DND-41 (cell line): ENCODE data around the gene TMED3.

Experiments used
- ATAC-seq: fragments of 200-7000 bp; cut with Tn5 transposase; 3 replicates; pipeline ENCODE4 v1.9.1; 2021; ENCODE audit warnings: low read depth; ENCODE audit not compliant: insufficient read depth
- DNase-seq: peaks from one replicate; pipeline ENCODE4 v3.0.0-alpha.2; 2020
- H2AFZ ChIP-seq: 2 replicates; pipeline ENCODE4 v1.6.0; 2012; ENCODE audit warnings: low read depth, low read length
- H3K27ac ChIP-seq: 2 replicates; pipeline ENCODE4 v1.5.1; 2012; ENCODE audit warnings: low read length, inconsistent platforms
- H3K27me3 ChIP-seq: fragments of 200-600 bp; sonication (generic); 2 replicates; pipeline ENCODE4 v1.6.0; 2012; ENCODE audit warnings: low read length, mild to moderate bottlenecking, inconsistent platforms; ENCODE audit not compliant: insufficient read depth, poor library complexity
- H3K36me3 ChIP-seq: 2 replicates; pipeline ENCODE4 v1.5.1; 2012; ENCODE audit warnings: low read length, inconsistent platforms; ENCODE audit not compliant: insufficient read depth
- H3K4me1 ChIP-seq: 2 replicates; pipeline ENCODE4 v1.5.1; 2012; ENCODE audit warnings: mild to moderate bottlenecking, low read length; ENCODE audit not compliant: insufficient read depth
- H3K4me2 ChIP-seq: 2 replicates; pipeline ENCODE4 v1.6.0; 2012; ENCODE audit warnings: mild to moderate bottlenecking, moderate library complexity, low read length, inconsistent platforms; ENCODE audit not compliant: insufficient read depth
- H3K4me3 ChIP-seq, 2 experiments: fragments of 200-600 bp in 1 of 2; shearing (Covaris generic) in 1 of 2; 2 replicates each; pipeline ENCODE4 v1.5.1; 2012 to 2016; ENCODE audit warnings: inconsistent platforms in 2 of 2, low read length in 2 of 2, mild to moderate bottlenecking in 2 of 2, low read depth in 1 of 2, moderate library complexity in 1 of 2
- H3K79me2 ChIP-seq: 2 replicates; pipeline ENCODE4 v1.6.0; 2012; ENCODE audit warnings: low read length, inconsistent platforms; ENCODE audit not compliant: insufficient read depth
- H3K9ac ChIP-seq: 2 replicates; pipeline ENCODE4 v1.6.0; 2012; ENCODE audit warnings: low read depth, mild to moderate bottlenecking, inconsistent platforms, low read length, moderate library complexity
- H3K9me3 ChIP-seq: 2 replicates; pipeline ENCODE4 v1.5.1; 2012; ENCODE audit warnings: low read length, moderate library complexity, mild to moderate bottlenecking, inconsistent platforms; ENCODE audit not compliant: insufficient read depth, severe bottlenecking
- H4K20me1 ChIP-seq: 2 replicates; pipeline ENCODE4 v1.6.0; 2012; ENCODE audit warnings: low read length; ENCODE audit not compliant: insufficient read depth
- CTCF ChIP-seq: IDR thresholded peaks from 2 replicates; pipeline ENCODE4 v1.5.1; 2012; ENCODE audit warnings: borderline replicate concordance, low read length, moderate library complexity, mild to moderate bottlenecking; ENCODE audit not compliant: poor library complexity, severe bottlenecking; ENCODE audit errors: extremely low read depth
- EZH2 ChIP-seq: IDR thresholded peaks from 3 replicates; pipeline ENCODE4 v1.6.1; 2012; ENCODE audit warnings: borderline replicate concordance, low read depth, mild to moderate bottlenecking, moderate library complexity, low read length, inconsistent platforms; ENCODE audit not compliant: severe bottlenecking

Gene TMED3

GRCh38 chr15:79310985-79311900, at the start of gene TMED3:
TSS of gene TMED3 (plus strand) at chr15:79311112. CDS start at chr15:79311250, 138 bp downstream.
- Histone ChIP-seq H3K4me3 (peak within 1 kb of the TSS; percentile 47 to 91), H3K4me1 (peaks cover 30% of the 10 kb centered on the region), H3K36me3 (peaks cover 36% of the 10 kb centered on the region), H3K4me2 (peak within 1 kb of the TSS; percentile 89), H3K9ac (peak within 1 kb of the TSS; percentile 84), H2AFZ (peak within 1 kb of the TSS; percentile 92), H4K20me1 (peaks cover 4% of the 10 kb centered on the region; the same call in 1 of the 2 replicates), H3K27ac (peak within 1 kb of the TSS; percentile 78), H3K9me3 (no peaks in the 10 kb centered on the region), H3K27me3 (no peaks in the 10 kb centered on the region), H3K79me2 (peaks cover 40% of the 10 kb centered on the region)
- ATAC-seq (peak; percentile 97), DNase-seq (peak; percentile 85)
- TF ChIP-seq EZH2 = no peak
- peak; percentile 45 for TF ChIP-seq CTCF

DNA sequence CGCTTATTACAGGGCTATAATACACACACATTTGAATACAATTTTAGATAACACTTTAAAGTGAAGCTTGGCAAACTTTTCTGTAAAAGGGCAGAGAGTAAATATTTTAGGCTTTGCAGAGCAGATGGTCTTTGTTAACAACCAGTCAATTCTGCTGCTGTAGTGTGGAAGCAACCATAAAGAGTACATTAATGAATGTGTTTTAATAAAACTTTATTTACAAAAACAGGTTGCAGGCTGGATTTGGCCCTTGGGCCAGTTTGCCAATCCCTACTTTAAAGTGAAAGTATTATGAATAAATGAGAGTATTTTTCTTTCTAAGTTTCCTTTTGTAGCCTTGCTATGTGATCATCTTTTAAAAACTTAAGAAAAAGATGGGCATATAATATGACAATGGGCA, 49.1 kb upstream of the TMED3 start:
- Histone ChIP-seq H4K20me1 (no peaks in the 10 kb centered on the region), H3K4me2 (no peak overlapping the region), H3K9me3 (no peaks in the 10 kb centered on the region), H3K4me1 (no peaks in the 10 kb centered on the region), H3K79me2 (no peaks in the 10 kb centered on the region), H2AFZ (no peak overlapping the region), H3K36me3 (no peaks in the 10 kb centered on the region), H3K4me3 (no peak overlapping the region), H3K9ac (no peak overlapping the region), H3K27me3 (peaks cover 3% of the 10 kb centered on the region), H3K27ac (no peak overlapping the region)
- no peak for DNase-seq
- TF ChIP-seq EZH2 (no peak), CTCF (no peak)
- no peak for ATAC-seq

- TF ChIP-seq EZH2 (no peak), CTCF (no peak)
- H3K9me3 ChIP-seq = no peaks in the 10 kb centered on the region
- DNase-seq = no peak
- H2AFZ ChIP-seq = no peak overlapping the region
- no peak overlapping the region for H3K4me3 ChIP-seq
- no peak overlapping the region for H3K9ac ChIP-seq
- peaks cover 5% of the 10 kb centered on the region for H3K27me3 ChIP-seq
- no peak for ATAC-seq
- H4K20me1 ChIP-seq = no peaks in the 10 kb centered on the region
- H3K36me3 ChIP-seq = no peaks in the 10 kb centered on the region
- H3K27ac ChIP-seq = no peak overlapping the region
- H3K4me2 ChIP-seq = no peak overlapping the region
- H3K4me1 ChIP-seq = no peaks in the 10 kb centered on the region
- no peaks in the 10 kb centered on the region for H3K79me2 ChIP-seq
Measured at GRCh38 chr15:79265167-79265566, 45.7 kb upstream of the TMED3 start.
